ENCODE results near the gene CCDC124. TPM values are rescaled to one million over a fixed set of nuclear protein-coding genes. Genes with fewer than 3 reads are reported as not detected.
"Not testable (repeated sequence)": the region's sequence is repeated elsewhere in the genome, so short reads cannot be mapped to it uniquely, and the experiment has no call there.

The CCDC124 gene
- total RNA-seq, 4 donors from 2014 or later: 73.1 to 110 (median 81.5) TPM

- ATAC-seq: no peak
- no peaks in the 10 kb centered on the region for H3K36me3 ChIP-seq
- intact Hi-C loops (cut with DNase I; ENCODE audit: low total_unique reads): no loop called here
- H3K27me3 ChIP-seq: peaks cover 0 to 8% (median under 1%) of the 10 kb centered on the region in 3 donors
- peaks cover 0 to 16% (median 0%) of the 10 kb centered on the region in 3 donors for H3K9me3 ChIP-seq
- no peak overlapping the region for H3K27ac ChIP-seq
- H3K4me3 ChIP-seq: no peak overlapping the region
- no peak for TF ChIP-seq POLR2A (IDR thresholded peaks at IDR 0.05)
- in situ Hi-C loops (cut with MboI; ENCODE audit: low sequenced_read_pairs in 4 of 4): no loop called here
- H3K4me1 ChIP-seq: no peaks in the 10 kb centered on the region
- no peak for DNase-seq
These were observed 23.6 kb upstream of the CCDC124 start for GRCh38 chr19:17909003-17909732.

- TF ChIP-seq POLR2A (IDR thresholded peaks at IDR 0.05): no peak
- peaks cover 0 to 16% (median 0%) of the 10 kb centered on the region in 3 donors for H3K9me3 ChIP-seq
- H3K27ac ChIP-seq: no peak overlapping the region
- no peak overlapping the region for H3K4me3 ChIP-seq
- no peak for DNase-seq
- H3K36me3 ChIP-seq: no peaks in the 10 kb centered on the region
- H3K4me1 ChIP-seq: no peaks in the 10 kb centered on the region
- in situ Hi-C loops (cut with MboI; ENCODE audit: low sequenced_read_pairs in 4 of 4): no loop called here
- intact Hi-C loops (cut with DNase I; ENCODE audit: low total_unique reads): no loop called here
- H3K27me3 ChIP-seq: peaks cover 0 to 10% (median 3%) of the 10 kb centered on the region in 3 donors
- no peak for ATAC-seq
These were observed 21.9 kb upstream of the CCDC124 start for GRCh38 chr19:17910791-17911360.

GRCh38 chr19:17915940-17916593 lies 16.7 kb upstream of the CCDC124 start:
- Histone ChIP-seq H3K4me1 (no peaks in the 10 kb centered on the region), H3K9me3 (peaks cover 0 to 9% (median 0%) of the 10 kb centered on the region in 3 donors), H3K27ac (no peak overlapping the region), H3K27me3 (peaks cover 0 to 7% (median 3%) of the 10 kb centered on the region in 3 donors), H3K36me3 (no peaks in the 10 kb centered on the region), H3K4me3 (no peak overlapping the region)
- no peak for TF ChIP-seq CTCF (IDR thresholded peaks at IDR 0.05 in 4 of 5, conservative IDR thresholded peaks at IDR 0.05 in 1 of 5)
- no peak for TF ChIP-seq POLR2A (IDR thresholded peaks at IDR 0.05)
- DNase-seq (no peak), ATAC-seq (no peak)
- in situ Hi-C loops (cut with MboI; ENCODE audit: low sequenced_read_pairs in 4 of 4) (no loop called here), intact Hi-C loops (cut with DNase I; ENCODE audit: low total_unique reads) (no loop called here)

- H3K27ac ChIP-seq; intact Hi-C loops (cut with DNase I; ENCODE audit: low total_unique reads); H3K36me3 ChIP-seq: not testable (repeated sequence)
These were observed 14.7 kb upstream of the CCDC124 start for GRCh38 chr19:17918151-17918550.

GRCh38 chr19:17919122-17919521 lies 13.7 kb upstream of the CCDC124 start:
- in situ Hi-C loops (cut with MboI; ENCODE audit: low sequenced_read_pairs in 4 of 4); H3K4me3 ChIP-seq; H3K4me1 ChIP-seq; H3K27me3 ChIP-seq; ATAC-seq; H3K9me3 ChIP-seq; H3K36me3 ChIP-seq; DNase-seq; H3K27ac ChIP-seq; intact Hi-C loops (cut with DNase I; ENCODE audit: low total_unique reads): not testable (repeated sequence)

More at GRCh38 chr19:17918151-17918550, 14.7 kb upstream of the CCDC124 start:
- H3K4me3 ChIP-seq; H3K27me3 ChIP-seq; in situ Hi-C loops (cut with MboI; ENCODE audit: low sequenced_read_pairs in 4 of 4); ATAC-seq; DNase-seq; H3K4me1 ChIP-seq; H3K9me3 ChIP-seq: not testable (repeated sequence)

- Histone ChIP-seq H3K4me3 (no peak overlapping the region), H3K4me1 (no peaks in the 10 kb centered on the region), H3K27ac (no peak overlapping the region), H3K9me3 (no peaks in the 10 kb centered on the region), H3K36me3 (no peaks in the 10 kb centered on the region), H3K27me3 (no peaks in the 10 kb centered on the region)
- DNase-seq (no peak), ATAC-seq (no peak)
- in situ Hi-C loops (cut with MboI; ENCODE audit: low sequenced_read_pairs in 4 of 4): loop anchor here in 1 of 4 donors (10.0 kb wide), 1 partner anchor 66 kb away; the partner anchor contains the start of gene RPL18A
- intact Hi-C loops (cut with DNase I; ENCODE audit: low total_unique reads): no loop called here
- TF ChIP-seq POLR2A (IDR thresholded peaks at IDR 0.05) (no peak), CTCF (IDR thresholded peaks at IDR 0.05 in 4 of 5, conservative IDR thresholded peaks at IDR 0.05 in 1 of 5) (no peak)
These were observed 12.3 kb upstream of the CCDC124 start for GRCh38 chr19:17920527-17920926.
